ENCODE data around the gene PLEKHG7.

PLEKHG7 gene

GRCh38 chr12:92706594-92706993 is 3.8 kb downstream of the PLEKHG7 start:
- Histone ChIP-seq H3K4me1 (ENCODE audit: insufficient read depth, low read length, severe bottlenecking) (peaks cover 3% of the 10 kb centered on the region), H3K9me3 (ENCODE audit: low read length) (no peaks in the 10 kb centered on the region), H3K9ac (ENCODE audit: low read length) (no peak overlapping the region), H4K20me1 (ENCODE audit: insufficient read depth, low read length) (no peaks in the 10 kb centered on the region), H3K27me3 (ENCODE audit: insufficient read depth, low read length) (0 out of 2 replicates have a peak, but pooled peaks cover 4% of the 10 kb centered on the region), H3K9me2 (ENCODE audit: low read depth, low read length) (no peaks in the 10 kb centered on the region), H3F3A (ENCODE audit: insufficient read depth, low read length) (no peaks in the 10 kb centered on the region), H3K4me3 (ENCODE audit: low read depth, low read length, poor library complexity, severe bottlenecking) (no peak overlapping the region), H2AFZ (ENCODE audit: low read length) (no peak overlapping the region), H3K79me2 (ENCODE audit: insufficient read depth, low read length) (no peaks in the 10 kb centered on the region), H3K27ac (ENCODE audit: low read depth, low read length, poor library complexity, severe bottlenecking) (no peak overlapping the region), H3K4me2 (ENCODE audit: low read length) (no peak overlapping the region), H3K36me3 (ENCODE audit: insufficient read depth, low read length) (no peaks in the 10 kb centered on the region)
- TF ChIP-seq EZH2 (IDR thresholded peaks at IDR 0.05; ENCODE audit: borderline replicate concordance, low read length): no peak
- TF ChIP-seq CTCF (IDR thresholded peaks at IDR 0.05; ENCODE audit: low read length): no peak

DNA sequence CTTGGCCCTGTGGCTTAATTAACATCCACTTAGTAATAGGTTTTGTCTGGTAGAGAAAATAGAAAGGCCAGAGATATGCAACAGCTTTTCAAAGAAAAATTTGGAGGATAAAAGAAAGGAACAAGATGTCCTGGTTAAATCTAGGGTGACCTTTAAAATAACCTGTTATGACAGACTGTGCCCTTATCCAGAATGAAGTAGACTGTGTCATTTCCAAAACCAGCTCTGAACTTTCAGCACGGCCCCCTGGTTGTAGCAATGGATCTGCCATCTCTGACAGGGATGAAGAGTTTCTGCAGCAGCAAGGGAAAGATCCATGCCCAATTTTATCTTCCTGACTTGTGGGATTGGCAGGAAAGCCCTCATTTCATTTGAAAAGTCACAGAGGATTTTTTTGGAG is 5.1 kb downstream of the PLEKHG7 start:
- Histone ChIP-seq H4K20me1 (ENCODE audit: insufficient read depth, low read length) (no peaks in the 10 kb centered on the region), H3K4me1 (ENCODE audit: insufficient read depth, low read length, severe bottlenecking) (peaks cover 2% of the 10 kb centered on the region), H3K4me2 (ENCODE audit: low read length) (no peak overlapping the region), H3F3A (ENCODE audit: insufficient read depth, low read length) (no peaks in the 10 kb centered on the region), H3K27ac (ENCODE audit: low read depth, low read length, poor library complexity, severe bottlenecking) (no peak overlapping the region), H2AFZ (ENCODE audit: low read length) (no peak overlapping the region), H3K27me3 (ENCODE audit: insufficient read depth, low read length) (0 out of 2 replicates have a peak, but pooled peaks cover 4% of the 10 kb centered on the region), H3K9me2 (ENCODE audit: low read depth, low read length) (no peaks in the 10 kb centered on the region), H3K9me3 (ENCODE audit: low read length) (no peaks in the 10 kb centered on the region), H3K79me2 (ENCODE audit: insufficient read depth, low read length) (no peaks in the 10 kb centered on the region), H3K9ac (ENCODE audit: low read length) (no peak overlapping the region), H3K4me3 (ENCODE audit: low read depth, low read length, poor library complexity, severe bottlenecking) (no peak overlapping the region), H3K36me3 (ENCODE audit: insufficient read depth, low read length) (no peaks in the 10 kb centered on the region)
- TF ChIP-seq CTCF (IDR thresholded peaks at IDR 0.05; ENCODE audit: low read length) (no peak), EZH2 (IDR thresholded peaks at IDR 0.05; ENCODE audit: borderline replicate concordance, low read length) (no peak)

DNA sequence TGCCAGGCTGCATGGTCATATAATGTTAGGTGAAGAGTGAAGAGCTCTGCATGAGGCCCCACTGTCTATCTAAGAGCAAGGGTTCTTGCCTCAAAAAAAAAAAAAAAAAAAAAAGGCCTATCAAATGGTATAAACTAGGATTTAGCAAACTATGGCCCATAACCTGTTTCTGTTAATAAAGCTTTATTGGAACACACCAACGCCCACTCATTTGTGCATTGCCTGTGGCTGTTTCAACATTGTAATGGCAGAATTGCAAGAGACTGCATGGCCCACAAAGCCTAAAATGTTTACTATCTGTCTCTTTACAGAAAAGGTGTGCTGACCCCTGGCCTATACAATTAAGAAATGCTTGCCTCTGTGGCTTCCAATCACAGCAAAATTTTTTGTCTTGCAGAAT is 12.8 kb downstream of the PLEKHG7 start:
- H3K36me3 ChIP-seq (ENCODE audit: insufficient read depth, low read length): no peaks in the 10 kb centered on the region
- no peaks in the 10 kb centered on the region for H3K79me2 ChIP-seq (ENCODE audit: insufficient read depth, low read length)
- no peak for TF ChIP-seq EZH2 (IDR thresholded peaks at IDR 0.05; ENCODE audit: borderline replicate concordance, low read length)
- no peak for TF ChIP-seq CTCF (IDR thresholded peaks at IDR 0.05; ENCODE audit: low read length)
- no peaks in the 10 kb centered on the region for H3F3A ChIP-seq (ENCODE audit: insufficient read depth, low read length)
- no peaks in the 10 kb centered on the region for H3K4me1 ChIP-seq (ENCODE audit: insufficient read depth, low read length, severe bottlenecking)
- no peaks in the 10 kb centered on the region for H4K20me1 ChIP-seq (ENCODE audit: insufficient read depth, low read length)
- H3K4me2 ChIP-seq (ENCODE audit: low read length): no peak overlapping the region
- no peaks in the 10 kb centered on the region for H3K27me3 ChIP-seq (ENCODE audit: insufficient read depth, low read length)
- H3K9me2 ChIP-seq (ENCODE audit: low read depth, low read length): no peaks in the 10 kb centered on the region
- H3K9me3 ChIP-seq (ENCODE audit: low read length): no peaks in the 10 kb centered on the region
- H3K27ac ChIP-seq (ENCODE audit: low read depth, low read length, poor library complexity, severe bottlenecking): no peak overlapping the region
- H2AFZ ChIP-seq (ENCODE audit: low read length): no peak overlapping the region
- H3K4me3 ChIP-seq (ENCODE audit: low read depth, low read length, poor library complexity, severe bottlenecking): no peak overlapping the region
- no peak overlapping the region for H3K9ac ChIP-seq (ENCODE audit: low read length)

Measured in OCI-LY1 (cell line).